ENCODE results near the gene SAMM50.

DNA sequence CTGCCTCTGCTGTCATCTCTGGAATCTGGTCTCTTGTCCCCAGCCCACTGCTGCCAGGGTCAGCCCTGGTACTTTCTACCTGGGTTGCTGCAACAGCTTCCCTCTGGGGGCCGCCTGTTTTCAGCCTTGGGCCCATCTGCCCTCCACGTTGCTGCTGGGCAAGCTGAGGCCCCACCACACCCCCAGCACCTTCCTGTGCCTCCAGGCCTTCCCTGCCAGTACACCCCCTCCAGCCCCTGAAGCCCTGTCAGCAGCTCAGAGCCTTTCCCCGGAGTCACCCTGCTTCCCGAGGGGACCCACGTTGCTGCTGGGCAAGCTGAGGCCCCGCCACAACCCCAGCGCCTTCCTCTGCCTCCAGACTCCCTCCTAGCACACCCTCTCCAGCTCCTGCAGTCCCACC lies 3.3 kb upstream of the SAMM50 start:
- no peak for TF ChIP-seq POLR2A (IDR thresholded peaks at IDR 0.05)
- TF ChIP-seq, protein P1, sequence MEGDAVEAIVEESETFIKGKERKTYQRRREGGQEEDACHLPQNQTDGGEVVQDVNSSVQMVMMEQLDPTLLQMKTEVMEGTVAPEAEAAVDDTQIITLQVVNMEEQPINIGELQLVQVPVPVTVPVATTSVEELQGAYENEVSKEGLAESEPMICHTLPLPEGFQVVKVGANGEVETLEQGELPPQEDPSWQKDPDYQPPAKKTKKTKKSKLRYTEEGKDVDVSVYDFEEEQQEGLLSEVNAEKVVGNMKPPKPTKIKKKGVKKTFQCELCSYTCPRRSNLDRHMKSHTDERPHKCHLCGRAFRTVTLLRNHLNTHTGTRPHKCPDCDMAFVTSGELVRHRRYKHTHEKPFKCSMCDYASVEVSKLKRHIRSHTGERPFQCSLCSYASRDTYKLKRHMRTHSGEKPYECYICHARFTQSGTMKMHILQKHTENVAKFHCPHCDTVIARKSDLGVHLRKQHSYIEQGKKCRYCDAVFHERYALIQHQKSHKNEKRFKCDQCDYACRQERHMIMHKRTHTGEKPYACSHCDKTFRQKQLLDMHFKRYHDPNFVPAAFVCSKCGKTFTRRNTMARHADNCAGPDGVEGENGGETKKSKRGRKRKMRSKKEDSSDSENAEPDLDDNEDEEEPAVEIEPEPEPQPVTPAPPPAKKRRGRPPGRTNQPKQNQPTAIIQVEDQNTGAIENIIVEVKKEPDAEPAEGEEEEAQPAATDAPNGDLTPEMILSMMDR (IDR thresholded peaks at IDR 0.05) = no peak
